GM21529 (cell line): ENCODE data around the gene RASSF1.
A peak's percentile ranks its signal among the peaks of the same experiment; 100 is the strongest.

ENCODE experiments used
- ATAC-seq: cut with Tn5 transposase; IDR thresholded peaks from one replicate; pipeline ENCODE4 v1.9.1; 2021; ENCODE audit not compliant: unreplicated experiment

The RASSF1 gene

DNA sequence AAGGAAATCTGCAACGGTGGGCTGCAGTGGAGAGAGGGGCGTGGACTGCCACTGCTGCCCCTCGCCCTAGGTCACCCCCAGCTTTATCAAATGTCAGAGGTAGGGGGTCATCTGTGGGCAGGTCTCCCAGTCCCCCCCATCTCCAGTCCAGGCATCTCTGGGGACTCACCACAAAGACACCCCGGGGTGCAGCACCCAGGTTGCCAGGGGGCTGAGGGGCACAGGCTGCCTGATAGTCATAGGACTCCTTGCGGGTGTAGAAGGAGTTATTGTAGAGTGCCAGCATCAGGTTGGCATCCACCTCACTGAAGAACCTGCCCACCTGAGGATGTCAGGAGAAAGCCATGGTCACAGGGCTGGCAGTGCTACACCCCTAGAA is 25.2 kb upstream of the RASSF1 start:
- no peak for ATAC-seq

DNA sequence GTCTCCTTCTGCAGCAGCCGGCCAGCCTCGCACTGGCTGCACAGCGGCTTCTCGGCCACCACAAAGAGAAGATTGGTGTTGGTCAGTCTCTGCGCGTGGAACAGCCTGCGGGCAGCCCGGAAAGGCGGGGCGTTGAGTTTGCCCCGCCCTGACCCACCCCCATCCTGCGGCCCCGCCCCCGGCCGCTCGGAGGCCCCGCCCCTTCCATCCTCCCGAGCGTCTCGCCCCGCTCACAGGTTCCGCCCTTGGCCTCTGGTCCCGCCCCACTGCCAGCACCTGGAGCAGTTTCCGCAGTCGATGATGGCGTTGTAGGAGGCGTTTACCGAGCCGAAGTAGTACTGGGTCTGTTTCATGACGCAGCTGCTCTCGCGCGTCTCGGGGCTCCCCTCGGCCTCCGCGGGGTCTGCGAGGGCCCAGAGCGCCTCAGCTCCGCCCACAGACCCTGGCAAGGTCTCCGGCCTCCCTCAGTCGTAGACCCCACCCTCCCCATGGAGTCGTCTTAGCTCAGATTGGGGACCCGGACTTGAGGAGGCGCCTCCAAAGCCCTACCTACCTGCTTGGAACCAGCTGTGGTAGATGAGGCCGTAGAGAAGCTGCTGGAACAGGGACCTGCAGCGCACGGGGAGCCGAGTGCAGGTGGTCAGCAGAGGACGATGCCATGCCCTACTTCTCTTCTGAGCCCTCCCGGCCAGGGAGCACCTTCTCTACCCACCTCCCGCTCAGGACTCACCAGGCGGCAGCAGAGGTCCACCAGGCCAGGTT is 24.6 kb upstream of the RASSF1 start:
- ATAC-seq, result peak; percentile 87

DNA sequence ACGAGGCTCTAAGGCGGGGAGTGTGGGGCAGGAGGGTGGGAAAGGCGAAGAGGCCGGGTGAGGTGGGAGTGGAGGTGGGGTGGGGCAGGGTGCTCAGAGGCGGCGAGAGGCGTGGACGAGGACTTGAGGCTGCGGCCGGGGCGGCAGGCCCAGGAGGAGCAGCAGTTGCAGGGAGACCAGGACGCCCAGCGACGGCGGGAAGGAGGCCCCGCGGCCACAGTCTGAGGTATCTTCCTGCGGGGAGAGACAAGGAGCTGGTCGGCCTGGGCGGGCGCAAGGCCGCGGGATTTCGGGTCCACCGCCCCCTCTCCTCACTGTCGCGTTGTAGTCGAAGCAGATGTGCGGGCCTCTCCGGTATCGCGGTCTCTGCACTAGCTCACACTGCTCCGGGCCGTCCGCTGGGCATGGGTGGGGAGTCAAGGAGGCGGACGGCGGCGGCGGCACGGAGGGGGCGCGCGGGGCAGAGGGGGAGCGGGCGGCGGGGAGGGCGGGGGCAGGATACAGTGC is 24.0 kb upstream of the RASSF1 start:
- ATAC-seq, result peak; percentile 15

DNA sequence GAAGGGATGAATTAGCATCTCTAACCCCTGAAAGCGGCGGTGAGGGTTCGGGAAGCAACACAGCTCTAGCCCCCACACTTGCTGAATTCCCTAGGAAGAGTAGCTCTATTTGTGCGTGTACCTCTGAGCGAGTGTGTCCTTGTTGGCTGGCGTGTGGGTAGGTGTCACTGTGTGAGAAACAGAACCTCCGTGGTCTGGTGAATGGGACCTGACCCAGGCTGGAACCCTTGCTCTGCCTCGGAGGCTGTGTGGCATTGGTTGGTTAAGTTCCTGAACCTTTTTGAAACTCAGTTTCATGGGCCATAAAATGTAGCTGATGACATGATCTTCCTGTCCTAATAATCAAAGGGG is 19.1 kb upstream of the RASSF1 start:
- ATAC-seq, result peak; percentile 10

DNA sequence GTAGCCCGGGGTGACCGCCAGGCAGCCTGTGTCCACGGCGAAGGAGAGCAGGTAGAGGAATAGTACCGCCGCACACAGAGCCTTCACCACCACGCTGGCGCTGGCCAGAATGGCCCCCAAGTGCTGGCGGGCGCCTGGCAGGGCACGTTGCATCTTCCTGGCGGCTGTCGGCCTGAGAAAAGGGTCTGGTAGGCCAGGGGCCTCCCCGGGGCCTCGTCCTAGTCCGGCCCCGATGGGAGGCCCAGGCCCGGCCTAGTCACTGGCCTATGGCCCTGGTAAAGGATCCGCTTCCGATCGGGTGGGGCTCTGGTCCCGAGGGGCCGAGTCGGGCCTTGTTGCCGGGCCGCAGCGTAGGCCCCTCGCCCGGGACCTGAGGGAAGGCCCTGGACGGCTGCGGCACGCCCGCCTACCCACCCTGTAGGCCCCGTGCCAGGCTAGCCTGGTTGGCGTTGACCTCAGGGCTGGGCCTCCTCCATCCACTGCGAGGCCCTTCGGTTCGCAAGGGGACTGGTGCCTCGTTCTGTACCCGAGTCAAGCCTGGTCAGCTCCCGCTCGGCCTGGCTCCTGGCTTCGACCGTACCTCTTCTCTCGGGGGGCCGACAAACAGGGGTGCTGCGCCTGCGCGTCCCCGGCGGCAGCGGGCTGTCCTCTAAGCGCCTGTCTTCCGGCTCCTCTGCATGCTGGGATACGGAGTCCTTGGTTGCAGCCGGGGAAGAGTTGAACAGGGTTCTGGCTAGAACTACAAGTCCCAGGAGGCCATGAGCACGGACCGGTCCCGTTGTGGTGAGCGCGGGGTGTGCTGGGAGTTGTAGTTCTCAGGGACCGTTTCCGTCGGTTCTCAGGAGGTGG is 18.5 kb upstream of the RASSF1 start, which contains the start of gene TMEM115:
Gene TMEM115, minus strand, starts transcription at position 611 of the 849 bp plus-strand sequence. Its CDS starts 458 bp downstream, at position 153.
- peak; percentile 98 for ATAC-seq

DNA sequence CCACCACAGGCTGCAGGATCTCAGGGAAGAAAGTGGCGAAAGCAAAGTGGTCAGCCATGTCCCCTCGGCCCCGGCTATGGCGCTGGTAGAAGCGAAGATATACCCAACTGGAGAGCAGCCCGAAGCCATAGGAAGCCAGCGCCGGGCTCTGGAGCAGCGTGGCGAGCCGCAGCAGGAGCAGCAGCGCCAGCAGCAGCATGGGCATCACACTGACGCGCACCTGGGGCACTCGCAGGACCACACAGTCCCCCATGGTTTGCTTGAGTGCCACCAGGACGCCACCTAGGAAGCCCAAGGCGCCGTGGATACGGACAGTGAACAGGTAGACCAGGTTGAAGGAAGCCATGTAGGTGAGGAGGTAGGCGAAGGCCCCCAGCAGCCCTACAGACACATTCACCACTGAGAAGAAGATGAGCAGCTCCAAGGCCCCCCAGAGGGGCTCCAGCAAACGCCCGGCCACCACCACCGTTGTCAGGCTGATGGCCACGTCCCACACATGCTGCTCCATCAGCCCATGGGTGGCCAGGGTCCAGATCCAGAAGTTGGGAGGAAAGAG is 17.8 kb upstream of the RASSF1 start:
- ATAC-seq, result no peak

DNA sequence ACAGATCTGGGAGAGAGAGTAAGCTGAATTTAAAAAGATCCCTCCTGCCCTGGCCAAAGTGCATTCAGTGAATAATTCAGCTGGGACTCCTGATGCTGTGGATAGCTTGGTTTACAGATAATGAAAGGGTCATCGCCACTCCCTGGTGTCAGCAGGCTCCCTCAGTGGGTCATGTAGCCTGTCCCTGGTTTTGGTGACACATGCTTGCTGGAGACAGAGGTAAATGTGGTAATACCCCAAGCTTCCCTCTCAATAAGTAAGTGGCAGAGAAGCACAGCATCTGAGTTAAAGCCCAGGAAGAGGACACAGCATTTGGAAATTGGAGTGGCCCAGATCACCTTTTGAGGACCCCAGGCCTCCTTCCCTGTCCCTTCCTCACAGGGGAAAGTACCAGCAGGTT is 16.8 kb upstream of the RASSF1 start:
- no peak for ATAC-seq

DNA sequence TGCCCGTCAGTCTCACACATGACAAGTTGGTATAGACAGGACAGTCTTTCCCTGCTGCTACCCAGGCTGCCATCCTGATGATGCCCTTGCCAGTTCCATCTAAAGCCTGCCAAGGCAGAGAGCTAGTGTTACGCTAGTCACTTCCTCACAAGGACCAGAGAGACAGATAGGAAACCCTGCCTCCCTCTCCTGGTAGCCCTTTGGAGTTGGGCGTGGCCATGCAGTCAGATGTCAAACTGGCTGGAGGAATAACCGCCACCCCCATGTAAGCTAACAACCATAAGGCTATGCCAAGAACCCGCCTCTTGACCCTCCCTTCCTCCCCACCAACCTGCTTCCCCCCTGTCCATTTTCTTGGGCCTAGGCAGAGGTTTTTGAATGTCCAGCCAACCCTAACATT is 15.9 kb upstream of the RASSF1 start:
- ATAC-seq, result no peak

DNA sequence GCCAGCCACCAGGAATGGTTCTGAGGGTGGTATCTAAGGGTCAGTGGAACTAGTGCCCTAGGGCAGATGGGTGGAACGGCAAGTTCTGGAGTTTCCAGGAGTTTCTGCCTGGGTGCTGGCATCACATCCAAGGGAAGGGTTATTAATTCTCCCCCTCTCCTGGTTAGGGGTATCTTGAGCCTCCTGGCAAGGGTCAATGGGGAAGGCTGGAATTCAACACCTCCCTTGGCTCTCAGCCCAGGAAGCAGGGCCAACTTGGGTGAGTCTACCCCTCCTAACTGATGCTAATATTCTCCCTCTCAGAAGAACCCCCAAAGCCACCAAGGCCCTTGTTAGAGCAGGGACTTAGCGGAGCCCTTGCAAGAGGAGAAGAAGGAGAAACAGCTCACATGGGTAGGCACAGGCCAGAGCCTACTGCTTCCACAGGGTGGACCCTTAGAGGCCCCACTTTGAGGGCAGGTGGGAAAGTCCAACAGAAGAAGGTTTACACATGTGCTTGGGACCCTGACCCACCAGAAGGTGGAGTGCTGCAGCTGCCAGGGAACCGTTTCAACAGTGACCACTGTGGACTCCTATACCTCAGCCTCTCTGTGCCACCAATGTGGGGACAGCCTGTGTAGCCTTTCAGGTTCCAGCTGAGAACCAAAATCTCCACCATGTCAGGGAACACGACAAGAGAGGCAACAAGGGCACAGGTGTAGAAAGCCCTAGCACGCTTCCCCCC is 15.4 kb upstream of the RASSF1 start:
- ATAC-seq, result no peak

DNA sequence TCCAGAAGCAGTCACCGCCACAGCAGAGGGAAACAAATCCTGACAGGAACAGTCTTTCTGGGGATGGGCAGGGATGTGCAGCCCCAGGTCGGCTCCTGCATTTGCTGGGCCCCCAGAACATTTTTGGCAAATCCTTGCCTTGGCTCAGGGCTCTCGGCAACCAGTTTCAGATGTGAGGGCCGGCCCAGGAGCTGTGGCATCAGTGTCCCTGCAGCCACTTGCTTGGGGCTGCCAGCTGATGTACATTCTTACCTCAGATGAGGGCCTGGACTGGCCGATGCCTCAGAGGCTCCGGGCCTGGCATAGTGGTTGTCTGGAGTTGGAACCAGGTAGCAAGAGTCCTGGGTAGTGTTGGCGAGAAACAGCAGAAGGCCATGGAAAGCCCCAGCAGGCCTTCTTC is 14.2 kb upstream of the RASSF1 start:
- ATAC-seq, result no peak

DNA sequence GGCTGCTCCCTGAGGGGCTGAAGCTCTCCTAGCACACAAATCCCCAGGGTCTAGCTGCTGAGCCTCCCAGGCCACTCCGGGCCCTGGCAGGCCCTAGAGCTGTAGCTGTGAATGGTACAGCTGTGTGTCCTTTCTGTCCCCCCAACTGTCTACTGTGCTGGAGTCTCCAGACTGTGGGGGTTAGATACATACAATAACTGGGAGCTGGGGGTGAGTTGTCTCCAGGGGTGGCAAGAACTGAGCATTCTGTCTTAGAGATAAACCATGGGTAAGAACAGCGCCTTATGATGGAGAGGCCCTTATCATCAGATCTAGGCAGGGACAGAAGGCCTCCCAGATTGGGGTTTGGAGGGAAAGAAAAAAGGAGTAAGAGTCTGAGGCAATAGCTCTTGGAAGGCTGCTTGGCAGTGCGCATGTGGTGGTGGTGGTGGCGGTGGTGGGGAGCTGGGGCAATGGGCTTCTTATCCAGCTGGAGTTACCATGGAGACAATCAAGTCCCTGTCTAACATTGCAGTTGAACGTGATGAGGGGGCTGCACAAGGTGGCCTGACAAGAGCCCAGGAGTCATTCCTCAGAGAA is 13.6 kb upstream of the RASSF1 start:
- ATAC-seq, result no peak

DNA sequence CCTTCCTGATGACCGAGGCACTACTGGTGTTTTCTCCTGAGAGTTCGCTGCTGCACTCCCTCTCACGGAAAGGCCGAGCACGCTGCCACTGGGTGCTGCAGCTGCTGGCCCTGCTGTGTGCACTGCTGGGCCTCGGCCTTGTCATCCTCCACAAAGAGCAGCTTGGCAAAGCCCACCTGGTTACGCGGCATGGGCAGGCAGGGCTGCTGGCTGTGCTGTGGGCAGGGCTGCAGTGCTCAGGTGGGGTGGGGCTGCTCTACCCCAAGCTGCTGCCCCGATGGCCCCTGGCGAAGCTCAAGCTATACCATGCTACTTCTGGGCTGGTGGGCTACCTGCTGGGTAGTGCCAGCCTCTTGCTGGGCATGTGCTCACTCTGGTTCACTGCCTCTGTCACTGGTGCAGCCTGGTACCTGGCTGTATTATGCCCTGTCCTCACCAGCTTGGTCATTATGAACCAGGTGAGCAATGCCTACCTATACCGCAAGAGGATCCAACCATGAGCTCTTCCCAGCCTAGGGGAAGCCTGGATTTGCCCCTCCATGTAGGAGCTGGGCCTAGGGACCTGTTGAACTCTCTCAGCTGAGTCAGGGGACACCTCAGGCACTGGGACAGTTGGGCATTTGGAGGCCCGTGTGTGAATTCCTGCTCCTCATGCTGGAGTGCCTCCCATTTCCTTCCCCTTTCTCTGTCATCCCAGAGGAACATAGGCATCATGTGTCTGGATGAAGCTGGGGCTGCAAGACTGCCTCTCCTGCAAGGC is 12.8 kb upstream of the RASSF1 start:
- no peak for ATAC-seq

DNA sequence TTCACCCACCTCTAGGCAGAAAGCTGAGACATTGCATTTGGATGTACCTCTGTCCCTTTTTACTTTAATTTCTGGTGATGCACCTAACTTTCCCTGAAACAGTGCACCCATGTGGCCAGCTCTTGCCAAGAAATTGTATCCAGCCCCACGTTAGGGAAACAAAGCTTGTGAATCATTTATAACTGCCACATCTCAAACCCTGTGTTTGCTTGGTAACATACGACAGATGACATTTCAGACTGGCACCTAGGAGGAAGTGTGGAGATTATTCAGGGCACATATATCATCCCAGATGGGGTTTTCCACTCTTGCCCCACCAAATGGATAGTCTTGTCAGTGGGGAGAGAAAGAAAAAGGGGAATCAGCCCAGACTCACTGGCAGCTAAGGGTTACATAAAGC is 12.1 kb upstream of the RASSF1 start:
- ATAC-seq, result no peak

DNA sequence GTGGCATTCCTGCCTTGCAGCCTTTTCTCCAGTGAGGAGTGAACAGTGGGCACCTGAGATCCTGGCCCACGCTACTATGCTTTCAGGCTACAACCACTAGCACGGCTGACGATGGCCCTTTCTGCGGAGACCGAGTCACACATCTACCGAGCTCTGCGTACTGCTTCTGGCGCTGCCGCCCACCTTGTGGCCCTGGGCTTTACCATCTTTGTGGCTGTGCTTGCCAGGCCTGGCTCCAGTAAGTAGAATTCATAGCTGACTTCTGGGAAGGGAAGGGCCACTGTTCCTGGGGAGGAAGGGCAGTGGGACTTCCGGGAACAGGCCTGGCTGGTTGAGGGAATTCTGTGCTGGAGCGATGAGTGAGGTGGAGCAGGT is 10.7 kb upstream of the RASSF1 start:
- ATAC-seq, result no peak

DNA sequence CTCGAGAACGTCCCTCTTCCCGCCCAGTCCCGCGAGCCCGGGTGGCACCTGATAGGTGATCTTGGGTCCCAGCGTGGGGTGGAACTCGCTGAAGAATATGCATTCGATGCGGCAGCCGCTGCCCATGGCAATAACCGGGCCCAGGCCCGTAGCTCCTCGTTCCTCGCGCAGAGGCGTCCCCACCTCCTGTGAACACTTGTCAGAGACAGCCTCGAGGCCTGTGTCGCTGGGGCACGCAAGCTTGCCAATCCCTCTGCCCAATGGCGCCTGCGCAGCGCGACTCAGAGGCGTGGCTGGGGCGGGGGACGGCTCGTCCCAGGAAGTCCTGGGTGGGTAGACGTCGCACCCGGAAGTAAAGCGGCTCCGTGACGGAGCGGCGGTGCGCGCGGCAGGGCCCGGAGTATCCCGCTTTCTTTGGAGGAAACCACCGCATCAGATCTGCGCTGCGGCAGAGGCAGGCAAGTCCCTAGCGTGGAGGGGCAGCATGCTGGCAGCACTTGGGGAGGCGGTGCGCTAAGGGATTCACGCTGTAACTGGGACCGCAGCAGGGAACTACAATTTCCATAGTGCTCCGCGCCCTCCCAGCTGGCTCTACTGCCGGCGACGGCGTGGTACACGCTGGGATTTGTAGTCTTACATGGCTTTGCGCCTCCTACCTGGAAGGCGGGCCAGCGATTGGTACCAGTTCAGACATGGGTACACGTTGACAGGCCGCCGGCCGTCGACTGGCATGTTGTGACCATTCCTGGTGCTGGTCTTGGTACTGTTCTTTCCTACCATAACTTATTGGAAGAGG is 10.1 kb upstream of the RASSF1 start, which contains the start of the genes CYB561D2 and NPRL2:
Gene CYB561D2, plus strand, starts transcription at position 336 of the 796 bp plus-strand sequence. CDS start 572 bp downstream, outside the sequence.
Gene NPRL2, minus strand, starts transcription at position 249 of the 796 bp plus-strand sequence. Its CDS starts 123 bp downstream, at position 126.
- ATAC-seq, result peak; percentile 92

DNA sequence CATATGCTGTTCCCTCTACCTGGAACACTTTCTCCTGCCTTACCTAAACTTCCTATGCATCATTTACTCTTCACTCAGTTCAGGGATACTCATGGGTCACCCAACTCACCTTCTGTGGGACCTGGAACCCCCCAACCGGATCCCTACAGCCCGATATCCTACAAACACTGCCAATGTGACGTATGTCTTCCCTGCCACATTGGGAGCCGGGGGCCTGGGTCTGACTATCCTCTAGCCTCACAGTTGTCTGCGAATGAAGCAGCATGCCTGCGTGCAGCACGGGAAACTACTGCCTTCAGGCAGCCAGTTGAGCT is 9.5 kb upstream of the RASSF1 start:
- no peak for ATAC-seq

DNA sequence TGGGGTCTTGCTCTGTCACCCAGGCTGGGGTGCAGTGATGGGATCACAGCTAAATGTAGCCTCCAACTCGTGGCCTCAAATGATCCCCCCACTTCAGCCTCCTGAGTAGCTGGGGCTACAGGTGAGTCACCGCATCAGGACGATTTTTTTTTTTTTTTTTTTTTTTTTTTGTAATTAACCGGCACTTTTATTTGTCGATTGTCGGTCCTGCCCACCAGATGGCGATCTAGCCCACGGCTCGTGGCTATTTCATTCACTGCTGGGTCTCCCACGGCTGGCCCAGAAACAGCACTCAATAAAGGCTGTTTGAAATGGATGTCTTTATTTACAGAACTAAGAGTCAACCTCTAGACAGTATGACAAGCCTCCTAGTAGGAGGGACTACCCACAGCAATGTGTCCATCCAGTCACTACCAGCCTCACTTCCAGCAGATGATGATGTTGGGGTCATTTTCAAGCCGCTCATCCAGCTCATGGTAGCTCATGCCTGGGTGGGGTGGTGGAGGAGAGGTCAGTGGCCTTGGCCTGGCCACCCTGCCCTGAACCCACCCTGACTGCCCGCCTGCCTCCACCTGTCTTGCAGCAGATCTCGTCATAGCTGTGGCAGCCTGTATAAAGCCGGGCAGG is 6.7 kb upstream of the RASSF1 start:
- no peak for ATAC-seq

DNA sequence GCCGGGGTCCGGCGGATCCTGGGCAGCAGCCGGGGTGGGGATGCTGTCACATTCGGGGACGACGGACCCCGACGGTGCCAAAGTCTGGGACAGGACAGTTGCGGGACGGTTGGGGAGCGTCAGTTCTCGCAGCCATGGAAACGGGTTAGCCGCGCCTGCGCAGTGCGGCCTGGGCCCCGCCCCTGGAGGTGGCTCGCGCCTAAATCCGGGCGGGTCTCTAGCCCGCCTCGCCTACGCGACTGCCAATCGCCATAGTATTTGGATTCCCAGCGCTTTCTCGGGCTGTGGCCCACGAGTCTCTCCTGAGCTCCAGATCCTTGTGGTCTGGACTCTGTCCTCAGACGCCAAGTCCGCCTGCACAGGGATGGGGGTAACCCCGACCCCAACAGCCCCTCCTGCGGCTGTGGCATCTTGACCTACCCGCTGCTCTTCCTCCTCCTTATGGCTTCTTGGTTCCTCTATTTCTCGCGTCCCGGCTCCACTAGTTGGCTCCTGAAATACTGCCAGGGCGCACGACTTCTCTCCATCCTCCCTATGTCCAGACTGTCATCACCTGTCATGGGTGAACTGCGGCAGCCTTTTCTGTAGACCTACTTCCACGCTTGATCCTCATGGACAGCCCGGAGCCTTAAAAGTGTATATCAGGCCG is 5.1 kb upstream of the RASSF1 start, which contains the start of gene ZMYND10:
Gene ZMYND10, minus strand, starts transcription at position 147 of the 649 bp plus-strand sequence. CDS start 153 bp downstream, outside the sequence.
- ATAC-seq, result no peak
